GM19397 (cell line): Measurements from ENCODE around the gene POLD3.

Source experiments
- ATAC-seq: cut with Tn5 transposase; IDR thresholded peaks from one replicate; pipeline ENCODE4 v1.9.1; 2021; ENCODE audit warnings: mild to moderate bottlenecking, moderate library complexity; ENCODE audit not compliant: unreplicated experiment

Gene POLD3

DNA sequence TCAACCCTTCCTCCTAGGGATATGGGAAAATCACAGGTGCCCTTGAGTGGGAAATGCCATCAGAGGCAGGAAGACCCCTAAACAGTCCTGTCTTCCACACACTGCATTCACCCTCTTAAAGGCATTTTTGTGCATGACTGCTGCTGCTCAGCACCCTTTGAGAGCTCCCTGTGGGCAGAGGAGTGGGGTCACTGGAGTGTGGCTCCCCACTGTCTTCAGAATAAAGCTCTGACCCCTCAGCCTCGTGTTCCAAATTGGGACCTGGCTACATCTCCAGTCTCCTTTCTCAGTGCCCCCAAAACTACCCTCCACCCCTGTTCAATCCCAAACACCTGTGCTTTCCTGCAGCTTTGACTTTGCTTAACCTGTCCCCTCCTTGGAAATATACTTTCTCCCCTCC, 92.3 kb downstream of the POLD3 start:
- no peak for ATAC-seq

DNA sequence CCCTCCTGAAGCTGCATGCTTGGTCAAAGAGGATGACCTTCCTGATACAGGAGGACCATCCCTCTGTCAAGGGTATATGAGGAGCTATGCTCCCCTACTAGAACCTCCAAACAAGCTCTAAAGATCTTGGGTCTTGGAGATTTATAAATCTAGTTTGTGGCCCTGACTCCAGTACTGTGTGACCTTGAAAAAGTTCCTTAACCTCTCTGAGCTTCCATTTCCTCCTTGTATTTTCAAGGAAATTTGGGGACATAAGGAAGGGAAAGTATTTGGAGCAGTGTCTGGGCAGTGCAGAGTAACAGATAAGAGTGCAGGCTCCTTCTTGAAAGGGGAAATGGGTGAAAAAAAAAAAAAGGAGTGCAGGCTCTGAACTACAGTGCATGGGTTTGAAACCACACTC, 93.0 kb downstream of the POLD3 start:
- no peak for ATAC-seq

DNA sequence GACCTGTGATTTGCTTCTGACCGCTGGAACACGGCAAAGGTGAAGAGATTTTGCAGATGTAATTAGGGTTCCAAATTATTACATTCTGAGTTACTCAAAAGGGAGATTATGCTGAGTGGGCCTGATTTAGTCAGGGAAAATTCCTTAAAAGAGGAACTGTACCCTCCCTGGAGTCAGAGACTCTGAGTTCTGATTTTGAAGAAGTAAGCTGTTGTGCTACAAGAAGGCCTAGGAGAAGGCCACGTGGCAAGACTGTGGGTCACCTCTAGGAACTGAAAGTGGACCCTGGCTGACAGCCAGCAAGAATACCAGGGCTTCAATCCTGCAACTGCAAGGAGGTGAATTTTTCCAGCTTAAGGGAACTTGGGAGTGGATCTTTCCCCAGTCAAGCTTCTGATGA, 93.5 kb downstream of the POLD3 start:
- no peak for ATAC-seq

DNA sequence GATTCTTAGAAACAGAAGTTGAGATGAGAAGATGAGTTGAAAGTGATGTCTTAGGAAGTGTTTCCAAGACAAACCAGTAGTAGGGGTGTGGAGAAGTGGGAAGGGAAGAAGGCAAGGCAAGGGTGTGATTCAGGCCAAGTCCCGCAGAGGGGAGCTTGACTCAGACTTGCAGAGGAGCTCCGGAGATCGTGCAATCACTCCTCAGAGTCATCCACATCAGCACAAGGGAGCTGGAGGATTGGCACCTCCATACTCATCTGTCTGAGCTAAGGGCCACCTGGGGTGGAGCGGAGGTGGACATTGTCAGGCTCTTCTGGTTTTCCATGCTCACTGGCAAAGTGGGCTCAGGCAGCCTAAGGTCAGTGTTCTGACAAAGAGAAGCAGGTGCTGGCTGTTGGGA, 94.4 kb downstream of the POLD3 start:
- ATAC-seq, result no peak

DNA sequence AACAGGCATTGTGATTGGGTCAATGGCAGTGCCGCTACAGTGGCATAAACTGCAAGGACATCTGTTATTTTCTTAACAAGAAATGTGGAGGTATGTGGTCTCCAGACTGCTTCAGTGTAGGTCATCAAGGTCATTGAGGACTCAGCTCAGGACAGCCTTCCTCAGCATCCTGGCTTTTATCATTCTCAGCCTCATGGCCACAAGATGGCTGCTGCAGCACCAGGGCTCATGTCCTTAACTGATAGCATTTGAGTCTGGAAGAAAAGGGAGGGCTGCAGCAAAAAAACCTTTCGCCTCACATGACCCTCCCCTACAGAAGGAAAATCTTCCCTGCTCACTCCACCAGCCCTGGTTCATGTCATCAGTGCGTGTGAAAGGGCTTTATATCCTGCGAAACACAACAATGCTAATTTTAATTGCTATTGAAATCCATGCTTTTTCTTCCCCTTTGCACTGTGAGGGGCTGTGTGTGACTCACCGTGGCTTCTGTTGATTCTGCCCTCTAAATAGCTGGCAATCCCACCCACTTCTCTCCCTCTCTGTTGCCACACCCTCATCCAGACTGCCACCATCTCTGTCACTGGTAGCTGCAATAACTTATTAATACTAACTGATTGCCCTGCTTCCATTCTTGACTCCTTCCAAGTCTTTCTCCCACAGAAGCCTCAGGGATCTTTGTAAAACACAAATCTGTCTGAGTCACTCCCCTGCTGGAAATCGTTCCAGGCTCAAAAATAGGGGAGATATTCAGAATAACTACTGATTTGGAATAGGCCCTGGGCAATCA, 95.0 kb downstream of the POLD3 start:
- ATAC-seq, result no peak

DNA sequence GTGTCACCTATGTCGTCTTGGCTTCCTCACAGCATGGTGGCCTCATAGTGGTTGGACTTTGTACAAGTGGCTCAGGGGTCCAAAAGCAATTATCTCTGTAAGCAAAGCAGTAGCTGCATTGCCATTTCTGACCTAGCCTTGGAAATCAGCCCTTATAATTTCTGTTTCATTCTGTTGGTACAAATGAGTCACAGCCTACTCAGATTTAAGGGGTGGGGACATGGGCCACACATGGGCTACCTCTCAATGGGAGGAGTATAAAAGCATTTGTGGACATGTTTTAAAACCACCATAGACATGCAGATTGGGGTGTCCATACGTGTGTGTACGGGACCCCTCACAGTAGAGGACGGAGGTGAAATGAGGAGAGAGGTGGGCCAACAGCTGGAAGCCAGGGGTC, 97.3 kb downstream of the POLD3 start:
- ATAC-seq, result no peak

DNA sequence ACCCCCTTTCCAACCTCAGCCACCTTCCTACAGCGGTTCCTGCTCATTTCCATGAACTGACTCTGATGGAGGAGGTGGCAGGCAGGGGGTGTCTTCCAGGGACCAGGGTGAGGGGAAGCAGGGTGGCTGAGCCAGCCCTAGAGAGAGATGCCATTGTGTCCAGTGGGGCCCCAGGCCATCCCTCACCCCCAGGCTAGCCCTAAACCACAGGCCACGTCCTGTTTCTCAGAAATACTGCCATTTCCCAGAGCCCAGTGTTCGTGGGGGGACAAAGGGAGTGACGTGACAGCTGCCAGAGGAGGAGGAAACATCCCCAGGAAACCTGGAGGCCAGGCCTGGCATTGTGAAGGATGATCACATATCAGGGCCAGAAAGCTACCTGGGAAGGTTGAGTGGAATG, 99.4 kb downstream of the POLD3 start:
- no peak for ATAC-seq
